HG02885 (cell line): Measurements from ENCODE around the gene NPAT.

Experiments used
- ATAC-seq: cut with Tn5 transposase; IDR thresholded peaks from one replicate; pipeline ENCODE4 v1.9.1; 2021; ENCODE audit warnings: mild to moderate bottlenecking; ENCODE audit not compliant: unreplicated experiment, poor library complexity

NPAT gene

GRCh38 chr11:108220721-108221336 is 1.6 kb downstream of the NPAT start:
- no peak for ATAC-seq

- no peak for ATAC-seq
Measured at GRCh38 chr11:108218912-108219783, 3.3 kb downstream of the NPAT start.

GRCh38 chr11:108218455-108218854 is 4.0 kb downstream of the NPAT start:
- ATAC-seq, result no peak

- ATAC-seq, result no peak
Measured at GRCh38 chr11:108216988-108217387, 5.5 kb downstream of the NPAT start.

GRCh38 chr11:108213784-108214183 is 8.7 kb downstream of the NPAT start:
- ATAC-seq, result no peak

- no peak for ATAC-seq
Measured at GRCh38 chr11:108210441-108210840, 12.0 kb downstream of the NPAT start.

- ATAC-seq, result no peak
Measured at GRCh38 chr11:108207683-108208060, 14.8 kb downstream of the NPAT start.

GRCh38 chr11:108206969-108207682 is 15.3 kb downstream of the NPAT start:
- ATAC-seq, result no peak

GRCh38 chr11:108206171-108206570 is 16.3 kb downstream of the NPAT start:
- ATAC-seq, result no peak

GRCh38 chr11:108204929-108205499 is 17.4 kb downstream of the NPAT start:
- no peak for ATAC-seq

GRCh38 chr11:108204376-108204775 is 18.1 kb downstream of the NPAT start:
- ATAC-seq, result no peak

- no peak for ATAC-seq
Measured at GRCh38 chr11:108203075-108203474, 19.4 kb downstream of the NPAT start.

- peak; percentile 85 for ATAC-seq
Measured at GRCh38 chr11:108199446-108200321, 22.8 kb downstream of the NPAT start.

- no peak for ATAC-seq
Measured at GRCh38 chr11:108198833-108199232, 23.6 kb downstream of the NPAT start.

GRCh38 chr11:108197351-108197750 is 25.1 kb downstream of the NPAT start:
- peak; percentile 30 for ATAC-seq

- ATAC-seq, result no peak
Measured at GRCh38 chr11:108196901-108197300, 25.5 kb downstream of the NPAT start.

- ATAC-seq, result no peak
Measured at GRCh38 chr11:108193725-108194124, 28.7 kb downstream of the NPAT start.

GRCh38 chr11:108177570-108177969 is 44.9 kb downstream of the NPAT start:
- no peak for ATAC-seq

GRCh38 chr11:108170184-108170583 is 52.3 kb downstream of the NPAT start:
- peak; percentile 53 for ATAC-seq

GRCh38 chr11:108167624-108168023 is 54.8 kb downstream of the NPAT start:
- ATAC-seq, result no peak
